ENCODE results near the gene CNFN.

The CNFN gene

DNA sequence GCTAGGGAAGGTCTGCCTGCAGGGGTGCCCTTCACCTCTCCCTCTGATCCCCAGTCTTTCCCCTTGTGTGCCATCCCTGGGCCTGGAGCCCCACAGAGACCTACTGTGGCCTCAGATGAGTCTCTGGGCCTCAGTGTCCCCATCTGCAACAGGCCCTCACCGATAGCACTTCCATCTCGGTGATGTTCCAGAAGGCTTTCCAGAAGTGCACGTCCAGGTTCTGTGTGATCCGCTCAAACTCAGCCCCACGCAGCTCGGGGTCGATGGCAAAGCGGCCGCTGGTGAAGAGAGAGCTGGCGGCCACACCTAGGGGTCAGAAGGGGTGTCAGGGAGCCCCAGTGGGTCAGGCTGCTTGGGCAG is 17.7 kb upstream of the CNFN start:
- no peak for DNase-seq

DNA sequence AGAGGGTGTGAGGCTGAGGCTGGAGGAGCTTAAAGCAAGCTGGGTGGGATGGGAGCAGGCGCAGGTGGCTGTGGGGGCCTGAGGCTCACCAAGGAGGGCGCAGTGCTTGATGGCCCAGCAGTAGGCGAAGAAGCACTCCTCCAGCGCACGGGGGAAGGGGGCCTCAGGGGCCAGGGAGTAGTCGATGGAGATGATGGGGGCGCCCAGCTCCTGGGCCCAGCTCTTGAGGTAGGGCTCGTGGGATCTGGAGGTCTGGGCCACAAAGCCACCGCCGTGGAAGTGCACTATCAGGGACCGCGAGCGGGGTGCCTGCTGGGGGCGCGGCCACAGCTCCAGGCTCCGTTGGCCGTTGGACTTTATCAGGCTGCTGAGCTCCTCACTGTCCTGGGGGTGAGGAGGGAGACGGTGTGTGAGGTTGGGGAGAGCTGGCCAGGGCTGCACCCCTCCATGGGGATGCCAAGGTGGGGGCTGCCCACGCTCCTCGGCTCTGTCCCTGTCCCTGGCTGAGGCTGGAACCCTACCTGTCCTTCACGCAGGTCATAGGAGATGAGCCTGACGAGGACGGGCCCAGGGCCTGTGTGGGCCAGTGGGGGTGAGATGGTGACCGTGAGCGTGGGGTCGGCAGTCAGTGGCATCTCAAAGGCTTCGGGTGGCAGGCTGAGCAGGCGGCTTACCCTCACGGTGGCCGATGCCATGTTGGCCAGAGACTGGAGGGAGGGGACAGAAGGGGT is 17.2 kb upstream of the CNFN start:
- no peak for DNase-seq

DNA sequence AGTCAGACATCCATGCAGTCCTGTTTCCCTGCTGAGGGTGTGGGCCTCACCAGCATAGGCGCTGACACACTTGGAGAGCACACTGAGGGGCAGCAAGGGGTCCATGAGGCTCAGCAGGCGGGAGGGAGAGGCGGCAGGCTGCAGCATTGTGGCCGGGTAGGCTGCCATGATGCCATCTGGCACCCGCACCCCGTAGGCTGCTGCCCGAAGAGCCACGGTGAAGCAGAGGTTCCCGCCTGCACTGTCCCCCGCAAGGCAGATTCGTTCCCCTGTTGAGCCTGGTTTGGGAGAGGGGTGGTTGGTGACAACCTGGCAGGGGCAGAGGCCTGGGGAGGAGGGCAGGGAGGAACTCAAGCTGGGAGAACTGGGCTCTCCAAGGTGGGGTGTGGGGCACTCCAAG is 16.0 kb upstream of the CNFN start:
- no peak for DNase-seq

DNA sequence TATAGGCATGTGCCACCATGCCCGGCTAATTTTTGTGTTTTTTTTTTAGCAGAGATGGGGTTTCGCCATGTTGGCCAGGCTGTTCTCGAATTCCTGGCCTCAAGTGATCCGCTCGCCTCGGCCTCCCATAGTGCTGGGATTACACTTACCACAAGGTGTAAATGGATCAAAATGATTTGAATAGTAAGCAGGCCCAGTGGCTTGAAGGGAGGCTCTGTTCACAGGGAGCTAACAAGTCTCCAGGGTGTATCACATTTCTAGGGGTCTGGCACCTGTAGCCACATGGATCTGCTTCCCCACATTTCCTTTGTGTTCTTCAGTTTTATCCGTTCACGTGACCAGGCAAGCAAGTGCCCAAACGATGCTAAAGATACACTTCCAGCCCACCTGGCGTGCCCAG is 13.5 kb upstream of the CNFN start:
- DNase-seq = no peak

DNA sequence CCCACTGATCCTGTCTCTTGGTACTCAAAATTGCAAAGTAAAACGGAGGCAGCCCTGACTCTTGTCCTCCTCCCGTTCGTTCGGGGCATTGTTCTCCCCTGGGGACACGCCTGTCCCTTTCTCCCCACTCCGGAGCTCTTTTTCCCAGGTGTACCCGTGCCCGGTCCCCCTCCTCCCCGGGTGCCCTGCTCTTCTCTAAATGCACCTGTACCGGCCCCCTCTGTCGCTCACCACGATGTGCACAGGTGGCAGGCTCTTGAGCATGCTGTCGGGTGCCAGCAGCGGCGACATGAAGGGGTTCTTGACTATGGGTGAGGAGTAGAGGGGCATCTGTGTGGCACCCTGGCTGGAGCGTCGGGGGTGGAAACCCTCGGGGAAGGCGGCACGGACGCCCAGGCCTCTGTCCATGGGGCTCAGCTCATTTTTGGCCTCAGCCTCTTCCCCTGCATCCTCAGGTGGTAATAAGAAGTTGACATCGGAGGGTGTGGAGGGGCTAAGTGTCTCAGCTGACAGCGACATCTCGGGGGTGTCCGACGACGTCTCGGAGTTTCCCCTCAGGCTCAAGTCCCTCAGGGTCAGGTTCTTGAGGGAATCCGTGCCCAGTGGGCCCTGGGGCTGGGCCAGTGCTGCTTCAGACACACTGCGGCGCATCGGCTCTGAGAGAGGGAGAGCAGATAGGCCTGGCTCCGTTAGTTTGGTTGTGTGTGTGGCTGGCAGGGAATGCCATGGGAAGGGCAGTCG is 12.4 kb upstream of the CNFN start:
- DNase-seq = no peak

DNA sequence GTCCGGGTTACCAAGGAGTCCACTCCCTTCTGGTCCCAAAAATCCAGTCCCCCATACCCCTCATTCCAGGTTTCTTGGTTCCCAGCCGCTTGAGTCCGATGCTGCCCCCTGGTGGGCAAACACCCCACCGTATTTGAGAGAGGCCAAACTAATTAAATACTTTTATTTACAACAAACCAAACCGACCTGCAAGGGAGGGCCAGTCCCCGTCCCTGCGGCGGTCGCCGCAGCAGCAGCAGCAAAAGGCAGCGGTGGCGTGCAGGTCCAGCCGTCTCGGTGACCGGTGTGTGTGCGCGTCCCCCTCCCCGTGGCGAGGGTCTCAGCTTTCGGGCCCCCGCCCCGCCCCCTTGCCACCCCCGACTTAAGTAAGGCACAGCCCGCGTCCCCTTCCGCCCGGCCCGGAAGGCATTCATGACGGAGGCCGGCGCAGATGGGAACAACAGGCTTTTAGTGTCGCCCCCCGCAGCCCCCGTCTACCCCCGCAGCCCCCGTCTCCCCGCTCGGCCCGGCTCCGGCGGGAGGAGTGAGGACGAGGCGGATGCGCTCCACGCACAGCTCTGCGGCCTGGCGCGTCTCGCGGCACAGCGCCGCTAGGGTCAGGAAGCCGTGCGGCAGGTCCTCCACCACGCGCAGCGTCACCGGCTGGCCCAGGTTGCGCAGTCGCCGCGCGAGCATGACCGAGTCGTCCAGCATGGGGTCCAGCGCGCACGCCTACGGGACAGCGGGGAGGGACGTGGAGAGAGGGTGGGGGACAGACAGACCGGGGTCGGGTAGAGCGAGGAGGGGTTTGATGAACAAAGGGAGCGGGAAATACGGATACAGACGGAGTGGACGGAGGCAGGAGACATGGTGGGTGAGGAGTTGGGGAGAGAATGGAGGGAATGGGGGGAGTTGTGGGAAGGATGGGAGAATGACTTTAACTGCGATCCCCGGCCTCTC is 11.5 kb upstream of the CNFN start:
- DNase-seq = no peak

DNA sequence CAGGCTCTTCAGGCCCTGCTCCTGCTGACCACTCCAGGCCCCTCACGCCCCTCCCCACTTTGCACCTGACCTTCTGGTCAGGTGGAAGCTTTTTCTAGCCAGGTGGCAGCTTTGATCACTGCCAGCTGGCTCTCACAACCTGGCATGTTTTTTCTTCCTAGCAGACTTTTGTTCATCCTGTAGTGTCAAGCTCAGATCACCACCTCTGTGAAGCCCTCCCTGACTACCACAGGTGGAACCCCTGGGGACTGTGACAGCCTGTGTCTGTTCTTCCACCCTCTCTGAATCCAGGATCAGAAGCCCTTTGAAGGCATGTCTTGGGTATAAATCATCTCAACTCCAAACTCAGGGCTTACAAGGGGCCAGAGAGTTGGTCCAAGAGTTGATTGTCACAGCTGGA is 10.3 kb upstream of the CNFN start:
- DNase-seq = no peak

DNA sequence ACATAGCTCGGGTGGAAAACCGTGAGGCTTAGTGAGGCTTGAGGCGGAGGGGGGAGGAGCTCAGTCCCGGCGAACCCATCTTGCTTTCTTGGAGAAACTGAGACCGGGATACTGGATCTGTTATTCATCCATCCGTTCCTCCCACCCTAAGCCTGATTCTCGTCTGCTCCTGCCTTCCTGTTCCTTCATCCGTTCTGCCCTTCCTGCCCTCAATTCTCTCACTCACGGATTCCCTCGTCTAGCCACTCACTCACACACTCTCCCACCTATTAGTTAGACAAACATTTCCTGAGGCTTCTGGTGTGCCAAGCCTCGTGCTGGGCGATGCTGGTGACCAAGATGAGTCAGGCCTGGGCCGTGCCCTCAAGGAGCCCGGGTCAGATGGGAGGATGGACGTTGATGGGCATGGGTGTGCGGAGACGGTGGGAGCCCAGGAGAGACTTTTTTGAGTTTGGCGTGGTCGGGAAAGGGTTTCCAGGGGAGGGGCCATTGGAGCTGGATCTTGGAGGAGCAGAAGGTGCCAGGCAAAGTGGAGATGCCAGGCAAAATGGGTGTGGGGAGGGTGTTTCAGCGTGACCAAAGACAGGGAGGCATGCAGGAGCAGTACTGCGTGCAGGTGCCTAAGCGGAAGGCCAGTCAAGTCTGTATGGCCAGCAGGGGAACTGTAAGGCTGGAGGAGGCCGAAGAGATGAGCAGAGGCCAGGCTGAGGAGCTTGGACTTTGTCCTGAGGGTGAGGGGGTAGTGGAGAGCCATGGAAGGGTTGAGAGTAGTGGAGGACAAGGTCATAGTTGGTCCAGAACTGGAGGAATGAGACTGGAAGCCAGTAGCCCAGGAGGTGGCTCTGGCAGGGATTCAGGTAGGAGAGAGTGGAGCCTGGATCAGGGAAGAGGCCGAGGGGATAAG is 7.4 kb upstream of the CNFN start:
- no peak for DNase-seq

DNA sequence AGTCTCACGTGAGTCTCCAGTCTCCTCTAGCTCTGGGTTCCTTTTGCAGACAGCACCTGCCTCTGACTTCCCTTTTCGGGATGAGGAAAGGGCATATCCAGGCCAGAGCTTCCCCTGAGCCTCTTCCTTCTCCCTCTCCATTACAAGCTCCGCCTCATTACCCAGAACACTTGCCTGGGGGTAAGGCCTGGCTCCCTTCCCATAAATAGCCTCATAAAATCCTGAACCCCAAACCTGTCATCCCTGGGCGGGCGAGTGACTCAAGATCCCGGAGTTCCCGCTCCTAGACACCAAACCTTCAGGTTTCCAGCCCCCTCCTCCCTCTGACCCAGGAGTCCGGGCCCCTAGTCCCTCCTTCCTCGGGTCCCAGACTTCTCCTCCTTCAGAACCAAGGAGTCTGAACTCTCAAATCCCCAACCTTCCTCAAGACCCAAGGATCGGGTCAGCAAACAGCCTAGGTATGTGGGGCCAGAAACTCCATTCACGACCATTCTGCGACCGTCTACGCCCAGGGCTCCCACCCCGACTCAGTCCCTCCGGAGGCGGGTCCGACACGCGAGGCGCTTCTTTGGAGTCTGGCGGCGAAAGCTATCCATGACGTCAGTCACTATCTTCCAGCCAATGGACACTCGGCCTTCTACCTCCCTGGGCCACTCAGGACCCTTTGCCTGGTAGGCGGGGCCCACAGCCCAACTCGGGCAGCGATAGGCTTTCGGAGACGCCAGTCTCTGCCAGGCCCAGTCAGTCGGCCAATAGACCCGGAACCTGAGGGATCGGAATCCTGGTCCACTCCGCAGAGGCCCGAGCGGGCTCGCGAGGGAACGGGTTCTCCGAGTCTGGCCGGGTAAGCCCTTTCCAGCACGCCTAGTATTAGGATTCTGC is 6.5 kb upstream of the CNFN start:
- DNase-seq = peak; percentile 94

DNA sequence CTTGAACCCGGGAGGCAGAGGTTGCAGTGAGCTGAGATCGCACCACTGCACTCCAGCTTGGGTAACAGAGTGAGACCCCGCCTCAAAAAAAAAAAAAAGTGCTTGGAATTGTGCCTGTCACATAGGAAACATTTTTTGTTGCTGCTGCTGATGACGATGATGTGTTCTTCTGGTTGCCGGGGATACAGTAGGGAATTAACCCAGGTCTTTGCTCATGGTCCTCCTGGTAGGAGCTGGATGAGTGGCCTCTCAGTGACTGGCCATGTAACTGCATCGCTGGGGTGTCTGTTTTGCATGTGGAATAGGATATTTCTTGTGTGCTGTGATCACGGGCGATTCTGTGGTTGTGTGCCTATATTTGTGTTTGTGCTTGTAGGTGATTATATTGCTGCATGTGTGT is 4.7 kb upstream of the CNFN start:
- DNase-seq = no peak

DNA sequence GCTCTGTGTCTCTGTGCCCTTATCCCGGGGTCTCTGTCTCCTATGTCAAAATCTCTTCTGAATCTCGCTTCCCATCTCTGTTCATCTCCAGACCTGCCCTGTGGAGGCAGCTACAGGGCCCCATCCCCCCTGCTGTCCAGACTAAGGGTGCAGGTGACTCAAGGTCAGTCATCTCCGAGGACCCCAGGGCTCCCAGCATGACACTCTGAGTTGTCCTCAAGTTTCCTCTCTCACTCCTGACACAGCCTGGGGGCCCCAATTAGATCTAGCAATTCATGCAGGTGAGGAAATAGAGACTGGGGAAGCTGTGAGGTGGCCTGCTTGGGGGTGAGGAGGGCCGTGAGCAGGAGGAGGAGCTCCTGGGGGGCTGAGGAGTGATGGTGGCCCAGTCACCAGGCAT is 2.1 kb upstream of the CNFN start:
- DNase-seq = no peak

DNA sequence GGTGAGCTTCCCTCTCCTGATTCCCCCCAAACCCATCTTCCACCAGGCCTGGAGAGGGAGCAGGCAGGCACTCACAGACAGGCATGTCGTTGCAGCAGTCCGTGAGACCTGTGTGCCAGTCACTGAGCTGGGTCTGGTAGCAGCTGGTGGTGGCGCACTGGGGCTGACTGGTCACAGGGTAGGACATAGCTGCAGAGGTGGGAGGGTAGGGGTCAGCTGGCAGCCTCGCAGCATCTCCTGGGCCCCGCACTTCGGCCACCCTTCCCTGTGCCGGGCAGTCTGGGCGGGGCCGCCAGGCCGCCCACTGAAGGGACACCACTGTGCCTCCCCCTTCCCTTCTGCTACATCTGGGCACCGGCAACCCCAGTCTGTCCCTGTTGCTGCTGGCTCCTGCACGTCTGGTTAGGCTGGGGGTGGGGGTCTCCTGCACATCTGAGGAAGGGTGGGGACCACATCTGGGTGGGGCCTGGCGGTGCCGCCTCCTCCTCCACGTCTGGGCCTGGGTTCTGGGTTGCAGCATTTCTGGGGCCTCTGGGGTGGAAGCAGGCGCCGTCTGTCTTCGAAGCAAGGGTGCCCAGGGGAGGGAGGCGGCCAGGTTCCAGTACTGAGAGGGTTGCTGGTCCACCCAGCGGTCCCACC is 1.1 kb downstream of the CNFN start:
- DNase-seq = no peak

DNA sequence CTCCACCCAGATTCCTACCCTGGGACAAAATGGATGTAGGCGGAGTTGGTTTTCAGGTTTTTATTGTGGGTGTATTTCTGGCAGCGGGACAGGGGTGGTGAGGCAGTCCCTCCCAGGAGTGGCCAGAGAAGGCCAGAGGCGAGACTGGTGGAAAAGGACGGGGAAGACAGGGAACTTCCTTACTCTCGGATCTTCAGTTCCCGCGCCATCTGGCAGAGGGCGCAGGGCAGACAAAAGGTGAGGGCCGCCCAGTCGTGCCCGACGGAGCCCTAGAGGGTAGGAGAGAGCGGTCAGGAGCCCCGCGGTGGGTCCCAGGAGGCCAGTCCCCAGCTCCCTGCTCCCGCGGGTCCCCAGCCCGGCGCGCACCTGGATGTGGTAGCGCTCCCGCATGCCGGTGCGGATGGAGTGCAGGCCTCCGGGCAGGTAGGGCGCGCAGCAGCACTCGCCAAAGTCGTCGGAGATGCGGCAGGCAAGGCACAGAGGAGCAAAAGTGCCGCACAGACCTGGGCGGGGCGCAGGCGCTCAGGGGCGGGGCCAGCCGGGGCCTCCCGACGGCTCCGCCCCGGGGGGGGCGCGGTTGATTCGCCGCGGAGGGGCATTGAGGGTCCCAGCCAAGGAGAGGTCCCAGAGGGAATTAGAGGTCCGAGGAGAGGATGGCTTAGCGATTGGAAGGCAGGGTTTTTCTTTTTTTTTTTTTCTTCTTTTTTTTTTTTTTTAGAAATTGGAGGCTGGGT is 3.0 kb downstream of the CNFN start:
- no peak for DNase-seq

DNA sequence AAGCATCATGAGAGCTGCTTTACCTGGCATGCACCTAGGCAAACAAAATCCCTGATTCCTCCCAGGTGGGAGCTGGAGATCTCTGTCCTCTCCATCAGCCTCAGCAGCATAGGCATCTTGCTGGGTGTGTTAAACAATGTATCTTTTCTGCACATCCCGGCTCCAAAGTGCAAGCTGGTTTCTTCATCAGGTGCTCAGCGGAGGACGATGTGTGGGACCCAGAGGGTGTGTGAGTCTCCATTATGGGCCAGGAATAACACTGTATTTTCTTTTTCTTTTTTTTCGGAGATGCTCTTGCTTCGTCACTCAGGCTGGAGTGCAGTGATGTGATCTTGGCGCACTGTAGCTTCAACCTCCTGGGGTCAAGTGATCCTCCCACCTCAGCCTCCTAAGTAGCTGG is 9.9 kb downstream of the CNFN start:
- no peak for DNase-seq

DNA sequence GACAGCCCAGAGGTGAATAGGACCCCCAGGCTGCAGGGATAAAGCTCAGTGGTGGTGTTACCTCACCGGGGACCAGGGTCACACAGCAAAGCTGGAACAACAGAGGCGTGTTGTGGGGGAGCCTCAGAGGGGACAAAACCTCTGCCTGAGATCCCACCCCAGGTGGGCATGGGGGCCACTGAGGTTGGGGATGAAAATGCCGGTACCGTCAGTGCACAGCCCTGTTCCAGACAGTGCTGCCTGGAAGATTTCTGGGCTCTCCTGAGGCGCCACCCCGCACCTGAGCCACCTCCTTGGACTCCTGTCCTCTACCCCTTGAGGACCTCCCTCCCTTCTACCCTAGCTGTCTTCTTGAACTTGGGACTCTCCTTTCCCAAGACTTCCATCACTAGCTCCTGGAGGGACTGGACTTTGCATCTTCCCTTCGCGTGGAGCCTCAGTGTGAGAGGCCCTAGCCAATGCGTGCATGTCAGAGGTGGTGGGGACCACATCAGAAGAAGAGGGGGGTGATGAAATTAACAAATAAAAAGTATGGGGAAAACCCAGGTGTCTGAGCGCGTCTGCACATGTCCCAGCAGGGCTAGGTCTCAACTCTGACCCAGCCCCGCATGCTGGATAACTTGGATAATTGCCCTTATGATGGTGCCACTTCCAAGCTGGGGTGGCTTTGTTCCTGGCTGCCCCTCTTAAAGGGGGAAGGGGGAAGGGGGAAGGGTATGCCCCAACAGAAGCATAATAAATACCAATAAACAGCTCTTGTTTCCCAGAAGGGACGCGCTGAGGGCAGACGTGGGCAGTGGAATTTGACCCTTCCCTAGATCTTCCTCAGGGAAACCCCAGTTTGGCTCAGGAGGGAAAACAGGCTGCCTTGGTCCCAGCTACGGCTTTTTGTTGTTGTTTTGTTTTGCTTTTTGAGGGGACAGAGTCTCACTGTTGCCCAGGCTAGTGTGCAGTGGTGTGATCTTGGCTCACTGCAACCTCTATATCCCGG is 11.6 kb downstream of the CNFN start:
- no peak for DNase-seq

DNA sequence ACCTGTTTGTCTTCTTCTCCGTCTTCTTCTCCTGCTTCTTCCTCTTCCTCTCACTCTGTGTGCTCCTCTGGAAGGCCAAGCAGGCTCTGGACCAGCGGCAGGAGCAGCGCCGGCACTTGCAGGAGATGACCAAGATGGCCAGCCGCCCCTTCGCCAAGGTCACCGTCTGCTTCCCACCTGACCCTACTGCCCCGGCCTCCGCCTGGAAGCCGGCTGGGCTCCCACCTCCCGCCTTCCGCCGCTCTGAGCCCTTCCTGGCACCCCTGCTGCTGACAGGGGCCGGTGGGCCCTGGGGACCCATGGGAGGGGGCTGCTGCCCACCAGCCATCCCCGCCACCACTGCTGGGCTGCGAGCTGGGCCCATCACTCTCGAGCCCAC is 13.9 kb downstream of the CNFN start:
- no peak for DNase-seq

DNA sequence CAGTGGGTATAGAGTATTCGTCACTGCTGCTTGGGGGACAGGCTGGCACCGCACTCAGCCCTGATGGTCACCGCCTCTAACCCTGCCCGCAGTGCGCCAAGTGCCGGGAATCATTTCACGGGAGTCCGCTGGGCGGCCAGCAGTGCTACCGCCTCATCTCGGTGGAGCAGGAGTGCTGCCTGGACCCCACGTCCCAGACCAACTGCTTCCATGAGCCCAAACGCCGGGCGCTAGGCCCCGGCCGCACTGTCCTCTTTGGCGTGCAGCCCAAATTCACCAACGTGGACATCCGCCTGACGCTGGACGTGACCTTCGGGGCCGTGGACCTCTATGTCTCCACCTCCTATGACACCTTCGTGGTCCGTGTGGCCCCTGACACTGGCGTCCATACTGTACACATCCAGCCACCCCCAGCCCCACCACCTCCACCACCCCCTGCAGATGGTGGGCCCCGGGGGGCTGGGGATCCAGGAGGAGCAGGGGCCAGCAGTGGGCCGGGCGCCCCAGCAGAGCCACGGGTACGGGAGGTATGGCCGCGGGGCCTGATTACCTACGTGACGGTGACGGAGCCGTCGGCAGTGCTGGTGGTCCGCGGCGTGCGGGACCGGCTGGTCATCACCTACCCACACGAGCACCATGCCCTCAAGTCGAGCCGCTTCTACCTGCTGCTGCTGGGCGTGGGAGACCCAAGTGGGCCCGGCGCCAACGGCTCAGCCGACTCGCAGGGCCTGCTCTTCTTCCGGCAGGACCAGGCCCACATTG is 14.5 kb downstream of the CNFN start:
- no peak for DNase-seq

DNA sequence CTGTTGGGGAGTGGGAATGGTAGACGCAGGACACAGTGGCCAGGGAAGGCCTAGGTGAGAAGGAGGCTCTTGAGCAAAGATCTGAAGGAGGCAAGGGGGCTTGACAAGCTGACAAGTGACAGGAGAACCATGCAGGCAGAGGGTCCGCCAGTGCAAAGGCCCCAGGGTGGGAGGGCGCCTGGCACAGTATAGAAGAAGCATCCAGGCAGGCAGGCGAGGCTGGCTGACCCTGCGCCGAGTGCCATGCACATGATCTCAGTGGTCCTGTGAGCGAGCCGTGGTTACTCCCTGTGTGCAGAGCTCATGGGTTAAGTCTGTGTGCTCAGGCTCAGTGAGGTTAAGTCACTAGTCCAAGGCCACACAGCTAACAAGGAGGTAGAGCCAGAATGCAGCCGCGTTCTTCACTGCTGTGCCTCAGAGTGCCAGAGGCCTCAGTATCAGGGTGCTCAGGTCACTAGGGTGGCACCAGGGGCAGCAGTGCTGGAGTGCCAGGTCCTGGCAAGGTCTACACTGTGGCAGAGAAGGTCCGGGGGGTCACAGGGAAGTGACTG is 15.2 kb downstream of the CNFN start:
- no peak for DNase-seq

All from SIG-M5 (cell line).